ENCODE data around the gene GADL1.

Gene GADL1

DNA sequence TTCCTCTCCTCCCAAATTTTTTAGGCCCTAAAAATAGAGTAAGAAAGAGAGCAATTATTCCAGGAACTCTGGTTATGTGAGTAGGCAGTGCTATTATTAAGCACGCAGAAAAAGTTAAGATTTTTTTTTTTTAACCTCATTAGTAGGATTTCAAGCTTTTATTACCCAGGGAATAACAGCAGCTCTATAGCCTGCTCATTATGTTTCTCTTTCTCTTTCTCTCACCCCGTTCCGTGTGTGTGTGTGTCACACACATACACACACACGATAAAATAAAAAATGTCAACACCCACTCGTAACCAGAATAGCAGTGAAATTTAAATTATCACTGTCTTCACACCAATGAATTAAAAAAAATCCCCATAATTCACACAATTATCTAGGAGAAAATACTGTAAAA is 30.3 kb downstream of the GADL1 start:
- no peak for TF ChIP-seq SIN3A (IDR thresholded peaks at IDR 0.05; ENCODE audit: borderline replicate concordance, insufficient read depth, low read length)
- TF ChIP-seq TAF1 (IDR thresholded peaks at IDR 0.05; ENCODE audit: borderline replicate concordance, insufficient read depth, low read length): no peak
- no peak for TF ChIP-seq POLR2AphosphoS5 (IDR thresholded peaks at IDR 0.05; ENCODE audit: low read depth, low read length)
- TF ChIP-seq, protein P1, sequence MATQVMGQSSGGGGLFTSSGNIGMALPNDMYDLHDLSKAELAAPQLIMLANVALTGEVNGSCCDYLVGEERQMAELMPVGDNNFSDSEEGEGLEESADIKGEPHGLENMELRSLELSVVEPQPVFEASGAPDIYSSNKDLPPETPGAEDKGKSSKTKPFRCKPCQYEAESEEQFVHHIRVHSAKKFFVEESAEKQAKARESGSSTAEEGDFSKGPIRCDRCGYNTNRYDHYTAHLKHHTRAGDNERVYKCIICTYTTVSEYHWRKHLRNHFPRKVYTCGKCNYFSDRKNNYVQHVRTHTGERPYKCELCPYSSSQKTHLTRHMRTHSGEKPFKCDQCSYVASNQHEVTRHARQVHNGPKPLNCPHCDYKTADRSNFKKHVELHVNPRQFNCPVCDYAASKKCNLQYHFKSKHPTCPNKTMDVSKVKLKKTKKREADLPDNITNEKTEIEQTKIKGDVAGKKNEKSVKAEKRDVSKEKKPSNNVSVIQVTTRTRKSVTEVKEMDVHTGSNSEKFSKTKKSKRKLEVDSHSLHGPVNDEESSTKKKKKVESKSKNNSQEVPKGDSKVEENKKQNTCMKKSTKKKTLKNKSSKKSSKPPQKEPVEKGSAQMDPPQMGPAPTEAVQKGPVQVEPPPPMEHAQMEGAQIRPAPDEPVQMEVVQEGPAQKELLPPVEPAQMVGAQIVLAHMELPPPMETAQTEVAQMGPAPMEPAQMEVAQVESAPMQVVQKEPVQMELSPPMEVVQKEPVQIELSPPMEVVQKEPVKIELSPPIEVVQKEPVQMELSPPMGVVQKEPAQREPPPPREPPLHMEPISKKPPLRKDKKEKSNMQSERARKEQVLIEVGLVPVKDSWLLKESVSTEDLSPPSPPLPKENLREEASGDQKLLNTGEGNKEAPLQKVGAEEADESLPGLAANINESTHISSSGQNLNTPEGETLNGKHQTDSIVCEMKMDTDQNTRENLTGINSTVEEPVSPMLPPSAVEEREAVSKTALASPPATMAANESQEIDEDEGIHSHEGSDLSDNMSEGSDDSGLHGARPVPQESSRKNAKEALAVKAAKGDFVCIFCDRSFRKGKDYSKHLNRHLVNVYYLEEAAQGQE (IDR thresholded peaks at IDR 0.05; ENCODE audit: insufficient read depth in 1 of 2, low read depth in 2 of 2, low read length in 2 of 2): no peak
- no peak for TF ChIP-seq FOXP2 (optimal IDR thresholded peaks at IDR 0.05; ENCODE audit: borderline replicate concordance, extremely low read depth, extremely low read length, insufficient read depth)

DNA sequence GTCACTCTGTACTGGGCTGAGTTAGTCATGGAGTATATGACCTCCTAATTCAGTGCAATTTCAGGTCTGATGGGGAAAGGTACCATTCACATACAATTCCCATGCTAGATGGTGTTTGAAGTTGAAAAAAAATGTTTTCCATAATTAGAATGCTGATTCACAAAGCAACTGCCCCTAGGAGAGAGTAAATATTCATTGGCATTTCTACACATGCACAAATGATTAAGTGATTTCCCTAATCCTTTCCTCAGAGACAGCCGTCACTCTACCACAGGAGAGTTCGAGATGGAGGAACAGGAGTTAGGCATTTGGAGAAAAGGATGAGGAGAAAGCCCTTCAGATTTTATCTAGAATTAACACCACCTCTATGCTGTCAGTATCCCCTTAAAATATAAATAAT is 32.5 kb downstream of the GADL1 start:
- TF ChIP-seq POLR2AphosphoS5 (IDR thresholded peaks at IDR 0.05; ENCODE audit: low read depth, low read length): no peak
- TF ChIP-seq, protein P1 (IDR thresholded peaks at IDR 0.05; ENCODE audit: insufficient read depth in 1 of 2, low read depth in 2 of 2, low read length in 2 of 2): no peak
- no peak for TF ChIP-seq TAF1 (IDR thresholded peaks at IDR 0.05; ENCODE audit: borderline replicate concordance, insufficient read depth, low read length)
- TF ChIP-seq SIN3A (IDR thresholded peaks at IDR 0.05; ENCODE audit: borderline replicate concordance, insufficient read depth, low read length): no peak
- TF ChIP-seq FOXP2 (optimal IDR thresholded peaks at IDR 0.05; ENCODE audit: borderline replicate concordance, extremely low read depth, extremely low read length, insufficient read depth): no peak

DNA sequence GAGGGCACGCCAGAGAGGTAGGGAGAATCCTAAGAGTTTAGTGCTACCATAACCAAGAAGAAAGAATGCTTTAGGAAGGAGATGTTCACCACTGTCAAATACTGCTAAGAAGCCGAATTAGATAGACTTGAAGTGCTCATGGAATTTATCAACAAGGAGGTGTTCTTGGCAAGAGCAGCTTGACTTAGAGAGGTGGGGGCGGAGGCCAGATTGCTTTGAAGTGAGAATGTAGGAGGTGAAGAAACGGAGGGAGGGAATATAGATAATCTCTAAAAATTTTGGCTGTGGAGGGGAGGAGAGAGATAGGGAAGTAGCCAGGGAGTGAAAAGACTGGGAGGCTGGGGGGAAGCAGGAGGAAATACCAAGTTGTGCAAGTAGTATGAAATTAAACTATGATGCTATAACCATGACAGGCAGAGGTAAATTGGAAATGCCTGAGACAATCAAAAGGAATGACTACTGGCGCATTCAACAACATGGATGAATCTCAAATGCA is 35.5 kb downstream of the GADL1 start:
- TF ChIP-seq POLR2AphosphoS5 (IDR thresholded peaks at IDR 0.05; ENCODE audit: low read depth, low read length) (no peak), SIN3A (IDR thresholded peaks at IDR 0.05; ENCODE audit: borderline replicate concordance, insufficient read depth, low read length) (no peak), FOXP2 (optimal IDR thresholded peaks at IDR 0.05; ENCODE audit: borderline replicate concordance, extremely low read depth, extremely low read length, insufficient read depth) (no peak), TAF1 (IDR thresholded peaks at IDR 0.05; ENCODE audit: borderline replicate concordance, insufficient read depth, low read length) (no peak)
- TF ChIP-seq, protein P1 (IDR thresholded peaks at IDR 0.05; ENCODE audit: insufficient read depth in 1 of 2, low read depth in 2 of 2, low read length in 2 of 2): no peak

DNA sequence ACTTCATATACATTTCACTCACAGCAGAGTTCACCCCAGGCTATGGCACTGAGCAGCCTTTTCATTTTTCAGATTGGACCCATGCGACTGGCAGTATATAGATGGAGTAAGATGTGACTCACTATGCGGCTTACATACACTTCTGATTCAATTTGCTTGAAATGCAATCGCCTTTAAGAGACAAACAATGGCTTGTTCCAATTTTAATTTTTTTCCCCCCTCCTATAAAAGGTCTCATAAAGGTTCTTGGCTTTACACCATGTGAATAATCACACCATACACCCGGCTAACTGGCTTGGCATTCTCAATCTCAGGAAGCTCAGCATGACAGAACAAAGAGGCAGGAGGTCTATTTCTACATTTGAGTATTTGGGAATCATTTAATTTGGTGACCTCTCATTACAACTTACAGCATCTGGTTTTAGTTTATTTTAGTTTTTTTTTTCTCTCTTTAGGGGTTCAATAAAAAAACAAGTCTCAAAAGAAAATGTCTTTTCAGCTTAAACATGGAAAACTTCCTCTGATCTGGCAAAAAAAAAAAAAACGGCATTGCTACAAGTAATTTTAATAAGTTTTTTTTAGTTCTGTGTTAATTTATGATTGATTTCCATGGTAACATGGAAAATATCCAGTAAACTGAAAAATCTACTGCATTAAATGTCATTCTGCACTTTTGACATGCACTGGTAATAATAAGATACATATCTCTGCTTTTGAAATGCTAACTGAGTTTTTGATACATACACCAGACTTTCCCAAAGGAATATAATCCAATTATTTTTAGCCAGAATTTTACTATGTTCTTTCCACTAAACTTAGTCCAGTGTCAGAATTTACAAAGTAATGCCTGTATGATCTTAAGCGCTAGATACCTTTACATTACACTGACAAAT is 38.8 kb downstream of the GADL1 start:
- TF ChIP-seq, protein P1 (IDR thresholded peaks at IDR 0.05; ENCODE audit: insufficient read depth in 1 of 2, low read depth in 2 of 2, low read length in 2 of 2): no peak
- TF ChIP-seq TAF1 (IDR thresholded peaks at IDR 0.05; ENCODE audit: borderline replicate concordance, insufficient read depth, low read length) (no peak), SIN3A (IDR thresholded peaks at IDR 0.05; ENCODE audit: borderline replicate concordance, insufficient read depth, low read length) (no peak), POLR2AphosphoS5 (IDR thresholded peaks at IDR 0.05; ENCODE audit: low read depth, low read length) (no peak), FOXP2 (optimal IDR thresholded peaks at IDR 0.05; ENCODE audit: borderline replicate concordance, extremely low read depth, extremely low read length, insufficient read depth) (no peak)

Measured in PFSK-1 (cell line).